GM18870 (cell line): ENCODE measurements around the gene ZNF665.
"Not testable (repeated sequence)": the region's sequence is repeated elsewhere in the genome, so short reads cannot be mapped to it uniquely, and the experiment has no call there.

Experiments used
- ATAC-seq: cut with Tn5 transposase; IDR thresholded peaks from one replicate; pipeline ENCODE4 v1.9.1; 2021; ENCODE audit warnings: moderate library complexity; ENCODE audit not compliant: unreplicated experiment

ZNF665 gene

DNA sequence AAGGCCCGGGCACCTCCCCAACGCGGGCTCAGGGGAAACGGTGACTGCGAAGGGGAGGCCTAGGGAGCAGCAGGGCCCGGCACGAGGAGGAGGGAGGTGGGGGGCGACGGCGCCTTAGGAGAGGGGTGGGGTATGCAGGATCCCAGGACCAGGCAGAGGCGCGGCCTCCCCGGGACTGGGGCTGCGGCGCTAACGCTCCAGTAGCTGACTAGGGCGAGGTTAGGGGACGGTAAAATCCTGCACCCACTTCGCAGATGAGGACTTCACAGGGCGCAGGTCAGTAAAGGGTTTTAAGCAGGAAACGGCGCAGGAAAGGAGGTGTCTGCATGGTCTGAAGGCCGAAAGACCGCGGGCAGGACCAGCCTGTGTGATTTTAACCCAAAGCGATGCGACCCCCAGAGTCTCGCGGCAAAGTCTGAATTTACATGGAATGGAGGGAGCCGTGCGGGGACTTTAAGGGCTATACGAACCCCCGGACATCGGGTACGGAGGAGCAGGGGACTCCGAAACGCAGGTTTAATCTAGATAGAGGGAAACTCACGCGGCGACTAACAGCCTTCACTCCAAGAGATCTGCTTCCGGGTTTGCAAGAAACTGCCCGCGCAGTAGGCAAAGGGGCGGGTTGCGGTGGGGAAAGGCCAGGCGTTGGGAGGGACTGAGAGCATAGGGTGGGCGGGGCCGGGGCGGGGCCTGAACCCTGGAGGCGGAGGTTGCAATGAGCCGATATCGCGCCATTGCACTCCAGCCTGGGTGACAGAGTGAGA, at the start of gene ZNF665:
TSS of gene ZNF665 (minus strand) at position 588 of the 764 bp plus-strand sequence. CDS start 10,460 bp downstream, outside the sequence.
- ATAC-seq: no peak

DNA sequence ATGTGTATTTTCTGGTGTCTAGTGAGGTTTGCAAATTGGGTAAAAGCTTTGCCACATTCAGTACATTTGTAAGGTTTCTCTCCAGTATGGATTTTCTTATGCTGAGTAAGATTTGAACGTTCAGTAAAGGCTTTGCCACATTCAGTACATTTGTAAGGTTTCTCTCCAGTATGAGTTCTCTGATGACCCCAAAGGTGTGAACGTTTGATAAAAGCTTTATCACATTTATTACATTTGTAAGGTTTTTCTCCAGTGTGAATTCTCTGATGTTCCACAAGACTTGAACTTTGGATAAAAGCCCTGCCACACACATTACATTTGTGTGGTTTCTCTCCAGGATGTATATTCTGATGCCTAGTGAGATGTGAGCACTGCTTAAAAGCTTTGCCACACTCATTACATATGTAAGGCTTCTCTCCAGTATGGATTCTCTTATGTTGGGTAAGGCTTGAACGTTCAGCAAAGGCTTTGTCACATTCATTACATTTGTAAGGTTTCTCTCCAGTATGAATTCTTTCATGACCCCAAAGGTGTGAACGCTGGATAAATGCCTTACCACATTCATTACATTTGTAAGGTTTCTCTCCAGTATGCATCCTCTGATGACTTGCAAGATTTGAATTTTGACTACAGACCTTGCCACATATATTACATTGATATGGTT, 44.1 kb upstream of the ZNF665 start:
- ATAC-seq: no peak

DNA sequence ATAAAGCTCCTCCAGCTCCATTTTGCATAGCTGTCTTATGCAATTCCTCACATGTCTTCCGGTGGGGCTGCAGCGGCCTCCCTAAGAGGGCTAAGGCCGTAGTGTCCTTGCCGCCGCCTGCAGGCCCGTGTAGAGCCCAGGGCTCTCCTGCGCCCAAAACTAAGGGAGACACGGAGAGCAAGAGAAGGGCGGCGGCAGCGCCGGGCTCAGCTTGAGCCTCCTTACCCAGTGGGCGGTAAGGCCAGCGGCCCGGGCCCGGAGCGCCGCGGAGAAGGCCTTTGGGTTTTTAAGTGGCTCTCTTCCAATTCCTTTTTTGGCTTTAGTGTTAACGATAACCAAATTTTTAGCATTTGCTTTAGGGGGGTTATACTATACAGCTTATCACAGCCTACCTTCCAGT, 31.4 kb upstream of the ZNF665 start:
- ATAC-seq: no peak

DNA sequence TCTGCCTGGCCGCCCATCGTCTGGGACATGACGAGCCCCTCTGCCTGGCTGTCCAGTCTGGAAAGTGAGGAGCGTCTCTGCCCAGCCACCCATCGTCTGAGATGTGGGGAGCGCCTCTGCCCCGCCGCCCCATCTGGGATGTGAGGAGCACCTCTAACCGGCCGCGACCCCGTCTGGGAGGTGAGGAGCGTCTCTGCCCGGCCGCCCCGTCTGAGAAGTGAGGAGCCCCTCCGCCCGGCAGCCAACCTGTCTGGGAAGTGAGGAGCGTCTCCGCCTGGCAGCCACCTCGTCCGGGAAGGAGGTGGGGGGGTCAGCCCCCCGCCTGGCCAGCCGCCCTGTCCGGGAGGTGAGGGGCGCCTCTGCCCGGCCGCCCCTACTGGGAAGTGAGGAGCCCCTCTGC, 29.6 kb upstream of the ZNF665 start:
- not testable (repeated sequence) for ATAC-seq

DNA sequence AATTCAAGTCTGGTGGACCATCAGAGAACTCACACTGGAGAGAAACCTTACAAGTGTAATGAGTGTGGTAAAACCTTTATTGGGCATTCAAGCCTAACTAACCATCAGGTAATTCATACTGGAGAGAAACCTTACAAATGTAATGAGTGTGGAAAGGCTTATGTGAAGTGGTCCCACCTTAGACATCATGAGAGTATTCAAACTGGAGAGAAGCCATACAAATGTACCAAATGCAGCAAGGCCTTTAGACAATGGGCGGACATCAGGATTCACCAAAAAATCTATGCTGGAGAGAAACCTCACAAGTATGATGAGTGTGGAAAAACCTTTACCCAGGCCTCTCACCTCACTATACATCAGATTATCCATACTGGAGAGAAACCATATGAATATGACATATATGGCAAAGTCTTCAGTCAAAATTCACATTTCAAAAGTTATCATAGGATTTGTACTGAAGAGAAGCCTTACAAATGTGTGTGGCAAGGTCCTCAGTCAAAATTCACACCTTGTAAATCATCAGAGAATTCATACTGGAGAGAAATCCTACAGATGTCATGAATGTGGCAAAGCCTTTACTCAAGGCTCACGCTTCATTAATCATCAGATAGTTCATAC, 19.7 kb upstream of the ZNF665 start:
- no peak for ATAC-seq

DNA sequence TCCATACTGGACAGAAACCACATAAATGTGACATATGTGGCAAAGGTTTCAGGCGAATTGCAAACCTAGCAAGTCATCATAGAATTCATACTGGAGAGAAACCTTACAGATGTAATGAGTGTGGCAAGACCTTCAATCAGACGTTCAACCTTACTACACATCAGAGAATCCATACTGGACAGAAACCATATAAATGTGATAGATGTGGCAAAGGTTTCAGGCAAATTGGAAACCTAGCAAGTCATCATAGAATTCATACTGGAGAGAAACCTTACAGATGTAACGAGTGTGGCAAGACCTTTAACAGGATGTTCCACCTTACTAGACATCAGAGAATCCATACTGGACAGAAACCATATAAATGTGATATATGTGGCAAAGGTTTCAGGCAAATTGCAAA, 18.4 kb upstream of the ZNF665 start:
- not testable (repeated sequence) for ATAC-seq

DNA sequence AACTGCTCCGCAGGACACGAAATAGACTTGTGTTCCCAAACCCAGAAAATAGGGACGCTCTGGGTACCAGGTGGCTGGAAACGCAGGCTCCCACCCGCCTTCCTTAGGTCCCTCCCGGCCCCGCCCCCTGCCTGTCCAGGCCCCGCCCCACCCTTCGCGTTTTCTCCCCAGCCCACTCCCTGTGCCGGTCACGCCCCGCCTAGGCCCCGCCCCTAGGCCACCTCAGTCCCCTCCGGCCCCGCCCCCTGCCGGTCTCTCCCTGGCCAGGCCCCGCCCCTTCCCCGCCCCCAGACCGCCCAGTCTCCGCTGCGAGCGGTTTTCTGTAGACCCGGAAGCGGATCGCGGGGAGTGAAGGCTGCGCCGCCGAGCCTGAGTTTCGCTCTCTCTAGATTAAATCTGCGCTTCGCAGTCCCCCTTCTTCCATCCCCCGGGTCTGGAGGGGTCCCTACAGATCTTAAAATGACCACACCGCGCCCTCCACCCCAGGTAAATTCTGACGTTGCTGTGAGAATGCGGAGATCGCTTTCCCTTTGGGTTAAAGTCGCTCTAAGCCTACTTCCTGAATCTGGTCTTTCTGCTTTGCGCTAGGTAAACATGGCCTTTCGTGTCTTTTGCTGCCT, 3.7 kb upstream of the ZNF665 start:
- no peak for ATAC-seq

DNA sequence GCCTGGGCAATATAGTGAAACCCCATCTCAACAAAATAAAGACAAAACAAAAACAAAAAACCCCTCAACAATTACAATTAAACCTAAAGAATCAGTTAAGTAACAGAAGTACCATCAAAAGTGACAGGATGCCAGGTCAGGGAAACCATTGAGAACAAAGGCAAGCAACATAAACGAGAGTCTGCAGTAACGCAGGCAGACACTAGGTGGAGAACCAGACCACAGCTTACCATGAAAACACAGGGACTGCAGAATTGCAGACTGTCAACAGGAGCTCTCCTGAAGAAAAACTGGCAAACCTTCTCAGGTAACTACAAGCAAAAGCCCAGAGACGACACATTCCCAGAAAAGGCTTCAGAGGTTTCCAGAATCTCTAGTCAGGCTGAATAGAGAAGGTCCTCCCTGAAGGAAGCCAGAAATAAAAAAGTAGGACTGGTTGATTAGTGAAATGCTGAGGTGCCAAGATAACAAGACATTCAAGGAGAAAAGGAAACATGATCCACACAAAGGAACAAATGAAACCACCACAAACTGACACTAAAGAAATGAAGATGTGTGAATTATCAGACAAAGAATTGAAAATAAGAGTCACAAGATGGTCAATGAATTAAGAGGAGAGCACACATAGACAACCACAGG, 2.2 kb upstream of the ZNF665 start:
- no peak for ATAC-seq

DNA sequence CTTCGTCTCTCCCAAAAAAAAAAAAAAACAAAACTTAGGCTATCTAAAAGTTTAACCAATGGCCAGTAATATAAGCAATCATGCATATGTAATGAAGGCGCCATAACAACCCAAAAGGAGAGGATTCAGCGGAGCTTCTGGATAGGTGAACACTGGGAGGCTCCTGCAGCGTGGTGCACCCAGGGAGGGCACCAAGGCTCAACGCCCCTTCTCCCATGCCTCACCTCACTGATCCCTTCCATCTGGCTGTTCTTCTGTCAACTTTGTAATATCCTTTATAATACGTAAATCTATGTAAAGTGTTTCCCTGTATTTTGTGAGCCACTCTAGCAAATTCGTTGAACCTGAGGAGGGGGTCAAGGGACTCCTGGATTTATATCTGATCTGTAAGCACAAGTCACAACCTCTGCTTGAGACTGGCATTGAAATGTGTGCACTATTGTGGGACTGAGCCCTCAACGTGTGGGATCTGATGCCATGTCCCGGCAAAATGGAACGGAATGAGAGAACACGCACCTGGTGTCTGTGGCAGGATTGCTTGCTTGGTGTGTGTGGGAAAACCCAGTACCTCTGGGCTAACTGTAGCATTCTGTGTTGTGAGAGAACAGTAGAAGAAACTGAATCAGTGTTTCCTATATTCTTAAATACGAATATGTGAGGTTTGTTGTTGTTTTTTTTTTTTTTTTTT, 521 bp upstream of the ZNF665 start:
- ATAC-seq: no peak

DNA sequence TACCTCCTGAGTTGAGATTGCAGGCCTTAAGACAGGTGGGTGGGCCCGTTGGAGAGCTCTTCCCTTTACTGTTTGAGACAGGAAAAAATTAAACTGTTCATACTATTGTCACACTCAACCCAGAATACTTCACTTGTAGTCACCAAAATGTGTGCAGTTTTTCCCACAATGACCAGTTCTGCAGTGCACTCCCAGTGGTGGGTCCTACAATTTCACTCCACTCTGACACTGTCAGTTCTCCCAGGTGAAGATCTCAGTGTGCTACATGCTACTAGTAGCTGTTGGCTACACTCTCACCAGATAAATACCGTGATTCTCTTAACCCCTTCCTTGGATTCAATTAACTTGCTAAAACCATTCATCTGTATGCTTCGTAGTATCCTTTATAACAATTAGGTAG, 2.9 kb downstream of the ZNF665 start:
- ATAC-seq: no peak

DNA sequence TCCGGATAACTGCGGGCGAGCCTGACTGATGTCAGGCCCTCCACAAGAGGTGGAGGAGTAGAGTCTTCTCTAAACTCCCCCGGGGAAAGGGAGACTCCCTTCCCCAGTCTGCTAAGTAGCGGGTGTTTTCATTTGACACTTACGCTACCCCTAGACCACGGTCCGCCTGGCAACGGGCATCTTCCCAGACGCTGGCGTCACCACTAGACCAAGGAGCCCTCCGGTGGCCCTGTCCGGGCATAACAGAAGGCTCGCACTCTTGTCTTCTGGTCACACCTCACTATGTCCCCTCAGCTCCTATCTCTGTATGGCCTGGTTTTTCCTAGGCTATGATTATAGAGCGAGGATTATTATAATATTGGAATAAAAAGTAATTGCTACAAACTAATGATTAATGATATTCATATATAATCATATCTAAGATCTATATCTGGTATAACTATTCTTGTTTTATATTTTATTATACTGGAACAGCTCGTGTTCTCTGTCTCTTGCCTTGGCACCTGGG, 3.4 kb downstream of the ZNF665 start:
- not testable (repeated sequence) for ATAC-seq

DNA sequence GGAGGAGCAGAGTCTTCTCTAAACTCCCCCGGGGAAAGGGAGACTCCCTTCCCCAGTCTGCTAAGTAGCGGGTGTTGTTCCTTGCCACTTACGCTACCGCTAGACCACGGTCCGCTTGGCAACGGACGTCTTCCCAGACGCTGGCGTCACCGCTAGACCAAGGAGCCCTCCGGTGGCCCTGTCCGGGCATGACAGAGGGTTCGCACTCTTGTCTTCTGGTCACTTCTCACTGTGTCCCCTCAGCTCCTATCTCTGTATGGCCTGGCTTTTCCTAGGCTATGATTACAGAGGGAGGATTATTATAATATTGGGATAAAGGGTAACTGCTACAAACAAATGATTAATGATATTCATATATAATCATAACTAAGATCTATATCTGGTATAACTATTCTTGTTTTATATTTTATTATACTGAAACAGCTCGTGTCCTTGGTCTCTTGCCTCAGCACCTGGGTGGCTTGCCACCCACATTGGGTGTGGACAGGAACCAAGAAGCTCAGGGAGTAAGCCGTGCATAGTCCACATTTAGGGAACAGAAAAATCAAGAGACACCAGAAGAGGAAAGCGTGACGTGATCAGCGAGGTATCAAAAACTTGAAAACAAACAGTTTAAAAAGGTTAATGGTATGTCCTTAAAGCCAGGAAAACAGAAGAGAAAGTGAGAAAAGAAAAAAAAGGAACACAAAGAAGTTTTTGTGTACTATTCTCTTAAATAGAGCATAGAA, 7.8 kb downstream of the ZNF665 start:
- not testable (repeated sequence) for ATAC-seq

DNA sequence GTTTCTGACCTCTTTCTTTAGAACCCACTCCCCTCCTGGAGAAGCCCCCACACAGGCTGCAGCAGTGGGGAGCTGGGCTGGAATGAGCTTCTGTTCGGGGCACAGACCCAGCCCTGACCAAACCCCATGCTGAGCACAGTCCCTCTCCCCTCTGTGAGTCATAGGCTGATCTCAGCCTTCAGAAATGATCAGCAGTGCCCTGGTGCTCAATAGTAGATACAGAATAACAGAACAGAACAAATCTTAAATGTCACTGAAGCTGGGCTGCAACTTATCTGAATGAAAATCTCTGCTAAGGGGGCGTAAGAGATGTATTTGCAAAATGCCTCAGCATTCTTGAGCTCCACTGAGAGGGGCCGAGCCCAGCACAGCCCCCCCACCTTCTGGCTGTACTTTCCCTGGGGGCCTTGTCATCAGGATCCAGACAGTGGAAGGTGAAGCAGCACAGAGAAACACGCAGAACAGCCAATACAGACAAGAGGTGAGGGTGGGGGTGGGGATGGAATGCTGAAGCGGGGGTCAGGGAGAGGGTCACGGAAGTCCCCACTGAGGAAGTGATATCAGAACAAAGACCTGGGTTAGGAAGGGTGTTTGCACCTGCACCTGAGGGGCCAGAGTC, 9.9 kb downstream of the ZNF665 start:
- ATAC-seq: no peak

DNA sequence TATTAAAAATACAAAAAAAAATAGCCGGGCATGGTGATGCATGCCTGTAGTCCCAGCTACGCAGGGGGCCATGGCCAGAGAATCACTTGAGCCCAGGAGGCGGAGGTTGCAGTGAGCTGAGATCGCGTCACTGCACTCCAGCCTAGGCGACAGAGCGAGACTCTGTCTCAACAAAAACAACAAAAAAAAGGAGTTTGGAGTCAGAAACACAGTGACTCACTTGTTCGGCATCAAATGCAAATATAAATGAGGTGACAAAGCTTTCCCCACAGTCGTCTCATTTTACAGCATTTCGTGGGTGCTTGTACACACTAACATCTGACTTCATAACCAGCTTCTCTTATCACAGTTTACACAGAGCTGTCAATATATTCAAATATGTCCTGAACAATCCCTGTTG, 11.0 kb downstream of the ZNF665 start:
- ATAC-seq: no peak

DNA sequence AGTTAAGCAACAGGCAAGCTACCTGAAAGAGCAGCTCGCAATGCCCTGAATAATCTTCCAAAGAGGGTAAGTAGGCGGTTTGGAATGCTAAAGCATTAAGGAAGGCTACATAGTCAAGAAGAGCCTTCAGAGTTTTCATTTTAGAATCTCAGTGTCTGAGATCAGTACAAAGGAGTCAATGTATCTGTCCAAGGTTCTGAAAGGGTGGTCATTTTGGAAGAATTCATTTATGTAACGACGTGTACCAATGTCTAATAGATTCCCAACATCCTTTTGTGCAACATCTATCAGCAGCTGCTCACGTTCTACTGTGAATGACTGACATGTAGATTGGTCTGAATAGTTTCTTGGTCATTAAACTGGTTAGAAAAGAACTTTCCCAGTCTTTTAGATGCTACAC, 15.2 kb downstream of the ZNF665 start:
- no peak for ATAC-seq

DNA sequence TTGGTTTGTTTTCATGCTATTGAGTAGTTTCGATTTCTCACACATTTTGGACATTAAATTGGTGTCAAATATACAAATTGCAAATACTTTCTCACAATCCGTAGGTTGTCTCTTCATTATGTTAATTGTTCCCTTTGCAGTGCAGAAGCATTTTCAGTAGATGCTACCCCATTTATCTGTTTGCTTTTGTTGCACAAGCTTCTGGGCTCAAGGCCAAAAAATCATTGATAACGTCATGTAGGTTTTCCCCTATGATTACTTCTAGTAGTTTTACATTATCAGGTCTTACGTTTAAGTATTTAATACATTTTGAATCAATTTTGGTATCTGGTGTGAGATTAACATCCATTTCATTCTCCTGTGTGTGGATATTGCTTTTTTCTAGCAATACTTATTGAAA, 20.3 kb downstream of the ZNF665 start:
- ATAC-seq: no peak

DNA sequence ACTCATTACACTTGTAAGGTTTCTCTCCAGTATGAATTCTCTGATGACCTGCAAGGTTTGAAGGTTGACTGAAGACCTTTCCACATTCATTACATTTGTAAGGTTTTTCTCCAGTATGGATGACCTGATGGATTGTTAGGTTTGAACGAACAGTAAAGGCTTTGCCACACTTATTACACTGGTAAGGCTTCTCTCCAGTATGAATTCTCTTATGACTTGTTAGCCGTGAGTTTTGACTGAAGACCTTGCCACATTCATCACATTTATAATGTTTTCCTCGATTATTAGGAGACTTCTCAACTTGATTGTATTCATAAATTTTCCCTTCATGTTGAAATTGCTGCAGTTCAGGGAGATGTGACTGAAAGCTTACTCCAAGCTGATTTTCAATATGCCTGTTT, 27.5 kb downstream of the ZNF665 start:
- no peak for ATAC-seq

DNA sequence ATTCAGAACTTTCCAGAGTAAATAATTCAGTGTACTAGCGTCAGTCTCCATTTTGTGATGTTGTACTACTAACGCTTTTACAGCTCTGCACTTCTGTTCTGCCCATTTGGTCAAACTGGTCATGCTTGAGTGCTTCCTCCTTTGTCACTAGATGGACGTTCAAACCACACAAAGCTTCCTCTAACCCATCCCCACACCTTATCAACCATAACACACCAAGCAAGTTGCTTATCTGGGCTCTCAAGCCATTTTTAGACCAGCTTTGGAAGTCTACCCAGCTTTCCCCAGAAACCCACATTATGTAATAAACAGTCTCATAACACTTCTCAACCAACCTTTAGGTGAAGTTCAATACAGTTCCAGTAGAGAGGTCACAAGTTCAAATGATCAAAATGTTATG, 32.0 kb downstream of the ZNF665 start:
- no peak for ATAC-seq

DNA sequence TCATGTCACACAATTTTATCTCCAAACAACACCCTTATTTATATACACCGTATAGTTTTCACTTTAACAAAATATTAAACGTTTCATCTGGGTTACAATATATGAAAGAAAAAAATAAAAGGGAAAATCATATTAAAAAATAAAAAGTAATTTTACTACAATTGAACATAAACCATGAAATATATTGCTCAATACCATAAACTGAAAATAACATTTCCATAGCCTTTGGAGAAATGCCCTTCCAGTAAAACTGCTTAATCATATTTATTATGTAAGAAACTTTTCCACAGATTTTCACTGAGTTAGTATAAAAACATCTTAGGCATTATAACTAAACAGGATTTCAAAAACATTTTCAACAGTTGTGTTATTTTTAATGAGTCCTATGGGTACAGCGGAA, 32.8 kb downstream of the ZNF665 start:
- ATAC-seq: no peak
